GM19468 (cell line): Measurements from ENCODE around the gene DBH.
"Not testable (repeated sequence)": the region's sequence is repeated elsewhere in the genome, so short reads cannot be mapped to it uniquely, and the experiment has no call there.

ENCODE experiments used
- ATAC-seq: cut with Tn5 transposase; IDR thresholded peaks from one replicate; pipeline ENCODE4 v1.9.1; 2021; ENCODE audit warnings: mild to moderate bottlenecking, moderate library complexity, moderate number of reproducible peaks; ENCODE audit not compliant: unreplicated experiment; ENCODE audit errors: extremely low read depth

The DBH gene

DNA sequence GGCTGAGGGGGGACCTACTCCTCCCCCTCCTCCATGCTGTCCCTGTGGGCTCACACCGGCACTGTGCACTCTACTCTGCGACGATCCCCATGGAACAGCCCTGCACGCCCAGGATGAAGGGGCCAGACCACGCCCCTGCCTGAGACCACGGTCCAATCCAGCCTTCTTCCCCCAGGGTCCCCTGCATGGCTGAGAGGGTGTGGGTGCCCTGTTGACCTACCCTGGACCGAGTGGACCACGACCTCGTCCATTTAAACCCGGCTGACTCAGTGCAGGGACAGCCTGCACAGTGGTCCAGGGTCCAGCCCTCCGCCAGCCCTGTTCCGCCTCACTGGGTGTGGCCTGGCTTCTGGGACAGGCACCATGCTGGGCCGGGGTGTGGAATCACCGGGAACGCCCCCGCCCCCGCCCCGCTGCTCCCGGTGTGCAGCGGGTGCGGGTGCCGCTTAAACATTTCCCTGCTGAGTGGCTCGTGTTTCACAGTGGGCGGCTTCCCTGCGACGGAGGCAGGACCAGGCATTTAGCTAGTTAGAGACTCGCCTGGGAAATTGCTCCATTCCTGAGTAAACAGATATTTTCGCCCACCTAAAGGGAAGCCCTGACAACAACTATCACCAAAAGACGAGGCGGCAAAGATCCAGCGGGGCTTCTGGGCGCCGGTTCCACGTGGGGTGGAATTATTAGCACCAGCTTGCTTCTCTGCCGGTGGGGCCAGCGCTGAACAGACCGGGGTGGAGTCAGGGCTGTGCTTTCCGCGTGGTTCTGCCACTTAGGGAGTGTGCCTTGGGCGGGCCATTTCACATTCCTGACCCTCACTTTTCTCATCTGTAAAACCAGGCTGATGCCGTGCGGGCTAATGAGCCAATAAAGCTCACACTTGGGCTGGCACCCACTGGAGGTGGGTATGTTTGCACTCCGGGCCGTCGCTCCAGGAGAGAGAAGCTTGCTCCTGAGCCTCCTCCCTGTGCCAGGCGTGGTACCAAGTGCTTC is 22.6 kb downstream of the DBH start:
- ATAC-seq: no peak

DNA sequence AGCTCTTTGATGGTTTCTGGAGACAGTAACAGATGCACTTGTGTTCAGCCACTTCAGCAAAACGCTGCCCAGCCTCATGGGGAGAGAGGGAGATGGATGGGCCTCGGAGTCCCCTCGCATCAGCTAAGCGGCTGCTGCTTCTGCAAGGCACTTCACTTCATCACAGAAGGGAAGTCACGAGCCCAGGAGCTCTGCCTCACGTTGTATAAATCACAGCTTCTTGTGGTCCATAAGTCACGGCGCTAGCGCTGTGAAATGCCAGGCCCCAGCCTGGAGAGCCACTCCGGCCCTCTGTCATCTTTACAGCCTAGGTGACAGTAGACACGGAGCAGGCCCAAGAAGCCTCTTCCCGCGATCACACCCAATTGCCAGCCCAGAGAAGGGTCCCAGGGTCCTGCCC is 23.4 kb downstream of the DBH start:
- ATAC-seq: no peak

GRCh38 chr9:133661846-133662540 is 25.8 kb downstream of the DBH start:
- no peak for ATAC-seq

- ATAC-seq: no peak
These were observed 28.2 kb downstream of the DBH start for GRCh38 chr9:133664173-133665050.

DNA sequence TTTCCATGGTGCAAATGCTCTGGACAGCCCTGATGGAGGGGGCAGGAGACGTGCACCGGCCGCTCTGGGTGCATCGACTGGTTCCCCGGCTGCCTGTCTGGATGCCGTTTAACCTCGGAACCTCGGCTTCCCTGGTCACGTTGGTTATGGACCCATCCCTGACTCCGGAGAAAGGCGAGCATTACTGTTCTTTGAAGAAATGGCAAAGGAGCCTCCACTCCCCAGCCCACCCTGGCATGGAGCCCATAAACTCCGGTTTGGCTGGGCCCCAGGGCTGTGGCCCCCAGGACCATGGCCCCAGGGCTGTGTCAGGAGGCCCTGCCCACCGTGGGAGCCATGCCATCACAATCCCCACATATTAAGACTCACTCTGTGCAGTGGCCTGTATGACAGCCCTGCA is 28.9 kb downstream of the DBH start:
- no peak for ATAC-seq

- no peak for ATAC-seq
These were observed 29.4 kb downstream of the DBH start for GRCh38 chr9:133665535-133665934.

DNA sequence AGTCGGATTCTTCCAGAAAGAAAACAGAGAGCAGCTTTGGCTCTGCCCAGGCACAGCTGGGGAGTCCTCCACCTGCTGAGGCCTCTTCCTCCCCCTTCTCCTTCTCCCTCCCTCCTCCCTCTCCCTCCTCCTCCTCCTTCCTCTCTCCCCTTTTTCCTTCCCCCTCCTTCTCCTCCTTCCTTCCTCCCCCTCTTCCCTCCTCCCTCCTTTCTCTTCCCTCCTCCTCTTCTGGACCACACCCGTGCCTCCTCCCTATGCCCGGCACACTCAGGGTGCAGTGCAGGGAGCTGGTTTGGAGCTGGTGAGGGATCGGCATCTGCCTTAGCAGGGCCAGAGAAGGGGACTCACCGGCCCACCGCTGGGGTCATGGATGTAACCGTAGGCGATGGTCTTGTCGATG is 30.2 kb downstream of the DBH start:
- no peak for ATAC-seq

DNA sequence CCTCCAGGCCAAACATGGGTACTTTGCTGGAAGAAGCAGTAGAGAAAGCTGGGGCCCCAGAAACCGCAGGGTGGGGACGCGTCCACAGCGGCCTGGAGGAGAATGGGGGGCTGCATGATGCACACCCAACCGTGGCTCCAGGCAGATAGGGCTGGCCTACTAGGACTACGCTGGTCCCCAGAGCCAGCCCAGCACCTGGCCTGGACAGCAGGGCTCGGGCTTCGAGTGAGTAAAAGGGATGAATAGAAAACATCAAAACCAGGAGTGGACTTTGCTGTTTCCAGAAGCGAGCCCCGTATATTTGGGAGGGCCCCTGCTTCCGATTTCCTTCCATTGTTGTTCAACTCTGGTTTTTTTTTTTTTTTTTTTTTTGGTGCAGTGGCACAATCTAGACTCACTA is 30.7 kb downstream of the DBH start:
- no peak for ATAC-seq

DNA sequence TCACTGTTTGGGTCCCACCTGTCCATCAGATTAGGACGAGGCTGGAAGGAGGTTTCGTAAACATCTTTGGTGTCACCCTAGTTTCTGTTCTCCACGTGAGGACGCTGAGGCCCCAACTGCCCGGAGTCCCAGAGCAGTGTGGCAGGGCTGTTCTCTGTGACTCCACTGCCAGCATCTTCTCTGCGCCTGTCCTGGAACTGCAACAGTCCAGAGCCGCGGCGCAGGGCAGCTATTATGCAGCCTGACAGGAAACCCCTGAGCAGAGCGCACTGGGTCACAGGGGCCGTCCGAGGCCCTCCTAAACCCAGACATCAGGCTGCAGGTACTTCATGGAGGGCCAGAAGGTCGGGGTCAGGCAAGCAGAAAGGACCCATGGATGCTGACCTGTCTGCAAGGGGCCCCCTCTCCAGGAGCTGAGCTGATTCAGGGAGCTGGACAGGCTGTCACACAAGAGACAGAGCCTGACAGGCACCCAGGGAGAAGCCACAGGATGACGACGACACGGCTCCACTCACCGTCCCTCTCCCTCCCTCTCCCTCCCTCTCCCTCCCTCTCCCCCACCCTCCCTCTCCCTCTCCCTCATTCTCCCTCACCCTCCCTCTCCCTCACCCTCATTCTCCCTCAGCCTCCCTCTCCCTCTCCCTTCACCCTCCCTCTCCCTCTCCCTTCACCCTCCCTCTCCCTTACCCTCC is 31.7 kb downstream of the DBH start:
- no peak for ATAC-seq

DNA sequence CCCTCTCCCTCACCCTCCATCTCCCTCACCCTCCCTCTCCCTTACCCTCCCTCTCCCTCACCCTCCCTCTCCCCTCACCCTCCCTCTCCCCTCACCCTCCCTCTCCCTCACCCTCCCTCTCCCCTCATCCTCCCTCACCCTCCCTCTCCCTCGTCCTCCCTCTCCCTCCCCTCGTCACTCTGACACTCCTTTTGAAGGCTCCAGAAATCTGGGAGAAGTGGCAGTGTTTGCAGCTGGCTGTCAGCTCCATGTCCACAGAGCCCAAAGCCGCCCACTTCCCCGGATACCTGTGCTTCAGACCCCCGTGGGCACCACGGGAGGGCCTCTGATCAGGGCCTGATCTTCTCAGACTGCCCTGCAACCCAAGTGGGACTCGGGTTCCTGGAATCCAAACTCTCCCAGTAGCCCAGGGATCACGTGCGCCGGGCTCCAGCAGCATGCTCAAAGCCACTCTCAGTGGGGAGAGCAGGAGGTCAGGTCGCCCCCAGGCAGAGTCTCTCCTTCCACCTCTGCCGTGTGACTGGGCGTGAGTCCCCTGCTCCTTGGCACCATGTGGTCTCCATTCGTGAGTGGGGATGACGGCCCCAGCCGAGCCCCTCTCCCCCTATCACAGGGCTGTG is 33.1 kb downstream of the DBH start:
- ATAC-seq: no peak

DNA sequence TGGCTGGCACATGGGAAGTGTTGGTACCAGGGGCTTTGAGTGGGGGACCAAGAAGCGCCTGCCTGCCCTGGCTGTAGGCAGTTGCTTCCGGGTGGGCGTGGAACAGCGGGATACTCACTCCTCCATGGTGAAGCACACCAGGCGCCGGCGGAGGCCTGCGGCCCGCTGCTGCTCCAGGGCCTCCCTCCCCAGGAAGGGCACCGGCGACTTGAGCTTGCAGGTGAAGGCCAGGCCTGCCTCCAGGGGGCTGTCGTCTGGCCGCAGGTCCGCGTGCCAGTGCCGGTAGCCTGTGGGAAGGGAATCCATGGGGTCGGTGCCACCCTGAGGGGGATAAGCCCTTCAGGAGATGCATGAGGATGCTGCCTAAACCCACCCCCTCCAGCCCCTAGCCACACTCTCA is 34.3 kb downstream of the DBH start:
- ATAC-seq: no peak

- no peak for ATAC-seq
These were observed 35.2 kb downstream of the DBH start for GRCh38 chr9:133671371-133671770.

- ATAC-seq: no peak
These were observed 36.5 kb downstream of the DBH start for GRCh38 chr9:133672503-133673257.

DNA sequence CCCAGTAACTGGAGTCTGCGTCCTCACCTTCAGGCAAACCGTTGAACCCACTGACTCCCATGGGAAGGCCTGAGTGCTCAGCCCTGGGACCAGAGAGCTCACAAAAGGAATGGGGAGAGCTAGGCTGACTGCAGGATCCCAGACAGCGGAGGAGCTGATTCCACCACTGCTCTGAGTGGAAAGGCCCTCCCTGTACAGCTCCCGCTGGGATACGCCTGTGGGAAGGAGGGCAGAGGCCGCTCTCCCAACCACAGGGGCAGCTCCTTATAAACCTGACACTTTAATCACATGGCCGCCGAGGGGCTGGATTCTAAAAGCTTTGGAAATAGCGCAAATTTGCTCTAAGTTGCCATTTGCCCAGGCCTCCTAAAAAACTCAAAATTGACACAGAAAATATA is 37.1 kb downstream of the DBH start:
- no peak for ATAC-seq

DNA sequence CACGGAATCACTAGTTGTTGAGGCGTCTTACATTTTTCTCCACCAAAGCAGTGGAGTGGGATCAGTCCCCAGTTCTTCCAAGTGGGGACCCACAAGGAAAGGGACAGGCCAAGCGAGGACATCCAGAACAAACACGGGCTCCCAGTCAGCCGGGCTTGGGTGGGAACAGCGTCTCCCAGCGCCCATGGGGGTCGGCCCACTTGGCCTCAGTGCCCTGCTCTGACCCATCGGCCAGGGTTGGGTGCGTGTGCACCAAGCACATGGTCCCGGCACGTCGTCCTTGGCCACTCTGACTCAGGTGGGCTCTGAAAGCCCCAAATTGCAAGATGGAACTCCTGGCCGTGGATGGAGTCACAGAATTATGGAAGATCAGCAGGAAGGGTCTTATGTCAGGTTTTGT is 37.9 kb downstream of the DBH start:
- no peak for ATAC-seq

DNA sequence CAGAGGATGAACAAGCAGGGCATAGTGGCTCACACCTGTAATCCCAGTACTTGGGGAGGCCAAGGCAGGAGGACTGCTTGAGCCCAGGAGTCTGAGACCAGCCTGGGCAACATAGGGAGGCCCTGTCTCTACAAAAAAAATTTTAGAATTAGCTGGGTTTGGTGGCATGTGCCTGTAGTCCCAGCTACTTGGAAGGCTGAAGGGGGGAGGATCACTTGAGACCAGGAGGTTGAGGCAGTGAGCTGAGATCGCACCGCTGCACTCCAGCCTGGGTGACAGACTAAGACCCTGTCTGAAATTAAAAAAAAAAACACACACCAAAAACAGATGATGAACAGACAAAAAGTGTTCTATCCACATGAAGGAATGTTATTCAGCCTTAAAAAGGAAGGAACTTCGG is 39.6 kb downstream of the DBH start:
- ATAC-seq: not testable (repeated sequence)

- no peak for ATAC-seq
These were observed 40.3 kb downstream of the DBH start for GRCh38 chr9:133676450-133676849.

DNA sequence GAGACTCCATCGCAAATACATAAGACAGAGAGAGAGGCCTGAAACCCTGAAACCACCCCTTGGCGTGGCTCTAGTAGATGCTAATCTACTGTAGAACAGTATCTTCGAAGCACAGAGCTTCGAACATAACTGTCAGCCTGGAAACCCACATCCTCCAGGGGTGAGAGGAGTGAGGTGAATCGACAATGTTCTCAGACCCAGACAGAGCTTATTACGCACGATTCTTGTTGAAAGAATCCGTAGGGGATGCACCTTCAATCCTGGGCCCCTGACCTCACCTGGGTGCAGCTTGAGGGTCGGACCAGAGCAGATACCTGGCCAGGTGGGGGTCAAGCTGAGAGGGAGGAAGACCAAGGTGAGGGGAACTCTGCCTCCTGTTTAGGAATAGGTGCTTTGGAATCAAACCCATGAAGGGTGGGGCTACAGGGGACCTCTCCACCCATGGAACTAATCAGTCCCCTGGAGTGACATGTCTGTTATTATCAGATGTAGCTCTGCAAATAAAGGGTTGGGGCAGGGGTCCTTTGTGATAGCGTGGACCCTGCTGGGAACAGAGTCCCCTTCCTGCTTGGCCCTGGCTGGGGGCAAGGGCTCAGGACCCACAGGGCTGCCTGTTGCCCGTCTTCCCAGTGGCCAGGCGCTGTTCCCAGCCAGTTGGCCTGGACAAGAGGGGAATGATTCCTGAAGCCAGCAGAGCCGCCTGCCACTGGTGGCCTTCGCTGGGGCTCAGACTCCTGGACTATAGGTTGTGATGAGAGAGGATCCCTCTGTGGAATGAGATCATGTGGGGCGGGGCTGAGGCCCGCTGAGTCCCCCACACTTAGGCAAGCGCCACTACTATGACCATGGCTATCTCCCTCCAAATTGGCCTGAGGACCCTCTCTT is 41.2 kb downstream of the DBH start:
- ATAC-seq: no peak
